Panc1 (cell line): Measurements from ENCODE around the gene HEATR5A. TPM values are rescaled to one million over a fixed set of nuclear protein-coding genes. Genes with fewer than 3 reads are reported as not detected.

Source experiments
- ATAC-seq: fragments of 200-7000 bp; cut with Tn5 transposase; 2 replicates; pipeline ENCODE4 v1.9.1; 2020; ENCODE audit warnings: mild to moderate bottlenecking, moderate library complexity
- BruUV-seq: library from RNA; stranded (reverse); fragments of 400-500 nt; replicated peaks from 2 replicates; lab custom pipeline; 2021; lab: Mats Ljungman, UMichigan
- CTCF ChIA-PET: fragments of 300-600 bp; sonication (Branson Sonifier 250); formaldehyde crosslinking; loops from one replicate; lab custom pipeline; 2022; ENCODE audit warnings: antibody characterized with exemption; lab: Charles Lee
- POLR2A ChIA-PET: fragments of 300-600 bp; sonication (Branson Sonifier 250); formaldehyde crosslinking; loops from one replicate; lab custom pipeline; 2022; ENCODE audit warnings: antibody characterized with exemption; lab: Charles Lee
- DNase-seq: peaks from one replicate; pipeline ENCODE4 v3.0.0-alpha.2; 2010; ENCODE audit warnings: low read depth, low spot score
- H3K27ac ChIP-seq: 2 replicates; pipeline ENCODE4 v1.5.1; 2011; ENCODE audit warnings: mild to moderate bottlenecking, low read length, inconsistent platforms
- H3K27me3 ChIP-seq: fragments of 200-500 bp; sonication (Bioruptor generic); 2 replicates; pipeline ENCODE4 v1.6.0; 2014; ENCODE audit warnings: low read length, inconsistent platforms; ENCODE audit not compliant: control insufficient read depth, insufficient read depth
- H3K36me3 ChIP-seq: fragments of 200-500 bp; sonication (Bioruptor generic); 2 replicates; pipeline ENCODE4 v1.5.1; 2014; ENCODE audit warnings: inconsistent platforms, mild to moderate bottlenecking, low read length, moderate library complexity; ENCODE audit not compliant: control insufficient read depth, insufficient read depth
- H3K4me1 ChIP-seq: 2 replicates; pipeline ENCODE4 v1.5.1; 2011; ENCODE audit warnings: inconsistent platforms, mild to moderate bottlenecking, low read length, moderate library complexity; ENCODE audit not compliant: control insufficient read depth, insufficient read depth
- H3K4me3 ChIP-seq, 2 experiments: 2 replicates each; pipeline ENCODE4 v1.5.1; 2011 to 2012; ENCODE audit warnings: low read depth in 2 of 2, low read length in 2 of 2, mild to moderate bottlenecking in 2 of 2, inconsistent platforms in 1 of 2, moderate library complexity in 1 of 2
- H3K9me3 ChIP-seq: fragments of 200-500 bp; sonication (Bioruptor generic); 2 replicates; pipeline ENCODE4 v1.5.1; 2014; ENCODE audit warnings: low read depth, mild to moderate bottlenecking, inconsistent platforms, low read length, moderate library complexity; ENCODE audit not compliant: control insufficient read depth, insufficient read depth
- CTCF ChIP-seq: fragments of 450-650 bp; IDR thresholded peaks from 2 replicates; pipeline ENCODE4 v1.5.1; 2017; ENCODE audit warnings: mild to moderate bottlenecking
- POLR2AphosphoS5 ChIP-seq: IDR thresholded peaks from 2 replicates; pipeline ENCODE4 v1.6.1; 2012; ENCODE audit warnings: mild to moderate bottlenecking, low read depth, low read length, moderate library complexity
- REST ChIP-seq, 2 experiments: IDR thresholded peaks; 2 replicates each; pipeline ENCODE4 v1.6.1; 2011 to 2012; ENCODE audit warnings: low read depth in 2 of 2, control low read depth in 1 of 2, low read length in 1 of 2, mild to moderate bottlenecking in 1 of 2, moderate library complexity in 1 of 2; ENCODE audit not compliant: insufficient read depth in 1 of 2
- SIN3A ChIP-seq: IDR thresholded peaks from 2 replicates; pipeline ENCODE4 v1.6.1; 2012; ENCODE audit warnings: low read depth, mild to moderate bottlenecking, low read length, moderate library complexity, borderline replicate concordance; ENCODE audit not compliant: insufficient read depth
- TCF7L2 ChIP-seq: IDR thresholded peaks from 2 replicates; pipeline ENCODE4 v1.6.1; 2011; ENCODE audit warnings: mild to moderate bottlenecking, low read depth, low read length, inconsistent platforms
- in situ Hi-C: cut with HindIII; loops from 2 replicates; pipeline ENCODE4 v1.10.0; 2016; ENCODE audit warnings: low sequenced_read_pairs, low pct_unique_long_range_greater_than_20kb
- intact Hi-C: fragments of 100-400 bp; cut with micrococcal nuclease; formaldehyde crosslinking; loops from one replicate; pipeline ENCODE4 v1.10.0; 2022; ENCODE audit not compliant: unreplicated experiment
- total RNA-seq: library from RNA; stranded (reverse); gene quantifications from one replicate; pipeline ENCODE4 v1.2.1, GENCODE V29; 2021; ENCODE audit not compliant: unreplicated experiment

HEATR5A gene
- total RNA-seq, 1 experiment from 2014 or later: 22.0 TPM

GRCh38 chr14:31255286-31255685, 165.1 kb downstream of the HEATR5A start:
- DNase-seq (no peak), ATAC-seq (no peak)
- ChIA-PET POLR2A (no interaction called here), CTCF (interaction anchor here (0.6 kb wide), 1 partner anchor 263 kb away, joined by 6 read pairs; no protein-coding TSS in a partner anchor)
- H3K9me3 ChIP-seq: no peaks in the 10 kb centered on the region
- H3K27me3 ChIP-seq: no peaks in the 10 kb centered on the region
- intact Hi-C loops: no loop called here
- no peak overlapping the region for H3K27ac ChIP-seq
- in situ Hi-C loops: no loop called here
- BruUV-seq: no TSS peak
- TF ChIP-seq REST (IDR thresholded peaks at IDR 0.05; ENCODE audit: insufficient read depth in 1 of 2, low read depth in 2 of 2, low read length in 1 of 2) (no peak), TCF7L2 (no peak), SIN3A (no peak), POLR2AphosphoS5 (no peak), CTCF (no peak)
- H3K4me1 ChIP-seq: no peaks in the 10 kb centered on the region
- no peak overlapping the region for H3K4me3 ChIP-seq
- H3K36me3 ChIP-seq: no peaks in the 10 kb centered on the region

GRCh38 chr14:31253746-31254471, 166.4 kb downstream of the HEATR5A start:
- ChIA-PET CTCF (no interaction called here), POLR2A (no interaction called here)
- Histone ChIP-seq H3K36me3 (no peaks in the 10 kb centered on the region), H3K9me3 (no peaks in the 10 kb centered on the region), H3K27me3 (no peaks in the 10 kb centered on the region), H3K27ac (no peak overlapping the region), H3K4me3 (no peak overlapping the region), H3K4me1 (no peaks in the 10 kb centered on the region)
- DNase-seq: no peak
- no TSS peak for BruUV-seq
- in situ Hi-C loops: no loop called here
- TF ChIP-seq REST (IDR thresholded peaks at IDR 0.05; ENCODE audit: insufficient read depth in 1 of 2, low read depth in 2 of 2, low read length in 1 of 2) (no peak), SIN3A (no peak), POLR2AphosphoS5 (no peak)
- intact Hi-C loops: no loop called here
- no peak for ATAC-seq
